ENCODE data around the gene PRSS12.
"Not testable (repeated sequence)": the region's sequence is repeated elsewhere in the genome, so short reads cannot be mapped to it uniquely, and the experiment has no call there.

- not testable (repeated sequence) for TF ChIP-seq NANOG (IDR thresholded peaks at IDR 0.05; ENCODE audit: borderline replicate concordance); CTCF (conservative IDR thresholded peaks at IDR 0.05; ENCODE audit: low read depth in 2 of 2); EZH2 (IDR thresholded peaks at IDR 0.05; ENCODE audit: low read depth, unreplicated experiment); POLR2AphosphoS5 (IDR thresholded peaks at IDR 0.05; ENCODE audit: low read depth); CREB1 (CRISPR knock-in tag; IDR thresholded peaks at IDR 0.05; ENCODE audit: low read depth); ZNF331 (CRISPR knock-in tag; IDR thresholded peaks at IDR 0.05; ENCODE audit: low read depth); JUNB (IDR thresholded peaks at IDR 0.05; ENCODE audit: unreplicated experiment); ZNF114 (CRISPR knock-in tag; IDR thresholded peaks at IDR 0.05); REST (IDR thresholded peaks at IDR 0.05; ENCODE audit: unreplicated experiment); EZH2phosphoT487 (IDR thresholded peaks at IDR 0.05; ENCODE audit: unreplicated experiment); ETS1 (IDR thresholded peaks at IDR 0.05)
- TF ChIP-seq, protein P1, sequence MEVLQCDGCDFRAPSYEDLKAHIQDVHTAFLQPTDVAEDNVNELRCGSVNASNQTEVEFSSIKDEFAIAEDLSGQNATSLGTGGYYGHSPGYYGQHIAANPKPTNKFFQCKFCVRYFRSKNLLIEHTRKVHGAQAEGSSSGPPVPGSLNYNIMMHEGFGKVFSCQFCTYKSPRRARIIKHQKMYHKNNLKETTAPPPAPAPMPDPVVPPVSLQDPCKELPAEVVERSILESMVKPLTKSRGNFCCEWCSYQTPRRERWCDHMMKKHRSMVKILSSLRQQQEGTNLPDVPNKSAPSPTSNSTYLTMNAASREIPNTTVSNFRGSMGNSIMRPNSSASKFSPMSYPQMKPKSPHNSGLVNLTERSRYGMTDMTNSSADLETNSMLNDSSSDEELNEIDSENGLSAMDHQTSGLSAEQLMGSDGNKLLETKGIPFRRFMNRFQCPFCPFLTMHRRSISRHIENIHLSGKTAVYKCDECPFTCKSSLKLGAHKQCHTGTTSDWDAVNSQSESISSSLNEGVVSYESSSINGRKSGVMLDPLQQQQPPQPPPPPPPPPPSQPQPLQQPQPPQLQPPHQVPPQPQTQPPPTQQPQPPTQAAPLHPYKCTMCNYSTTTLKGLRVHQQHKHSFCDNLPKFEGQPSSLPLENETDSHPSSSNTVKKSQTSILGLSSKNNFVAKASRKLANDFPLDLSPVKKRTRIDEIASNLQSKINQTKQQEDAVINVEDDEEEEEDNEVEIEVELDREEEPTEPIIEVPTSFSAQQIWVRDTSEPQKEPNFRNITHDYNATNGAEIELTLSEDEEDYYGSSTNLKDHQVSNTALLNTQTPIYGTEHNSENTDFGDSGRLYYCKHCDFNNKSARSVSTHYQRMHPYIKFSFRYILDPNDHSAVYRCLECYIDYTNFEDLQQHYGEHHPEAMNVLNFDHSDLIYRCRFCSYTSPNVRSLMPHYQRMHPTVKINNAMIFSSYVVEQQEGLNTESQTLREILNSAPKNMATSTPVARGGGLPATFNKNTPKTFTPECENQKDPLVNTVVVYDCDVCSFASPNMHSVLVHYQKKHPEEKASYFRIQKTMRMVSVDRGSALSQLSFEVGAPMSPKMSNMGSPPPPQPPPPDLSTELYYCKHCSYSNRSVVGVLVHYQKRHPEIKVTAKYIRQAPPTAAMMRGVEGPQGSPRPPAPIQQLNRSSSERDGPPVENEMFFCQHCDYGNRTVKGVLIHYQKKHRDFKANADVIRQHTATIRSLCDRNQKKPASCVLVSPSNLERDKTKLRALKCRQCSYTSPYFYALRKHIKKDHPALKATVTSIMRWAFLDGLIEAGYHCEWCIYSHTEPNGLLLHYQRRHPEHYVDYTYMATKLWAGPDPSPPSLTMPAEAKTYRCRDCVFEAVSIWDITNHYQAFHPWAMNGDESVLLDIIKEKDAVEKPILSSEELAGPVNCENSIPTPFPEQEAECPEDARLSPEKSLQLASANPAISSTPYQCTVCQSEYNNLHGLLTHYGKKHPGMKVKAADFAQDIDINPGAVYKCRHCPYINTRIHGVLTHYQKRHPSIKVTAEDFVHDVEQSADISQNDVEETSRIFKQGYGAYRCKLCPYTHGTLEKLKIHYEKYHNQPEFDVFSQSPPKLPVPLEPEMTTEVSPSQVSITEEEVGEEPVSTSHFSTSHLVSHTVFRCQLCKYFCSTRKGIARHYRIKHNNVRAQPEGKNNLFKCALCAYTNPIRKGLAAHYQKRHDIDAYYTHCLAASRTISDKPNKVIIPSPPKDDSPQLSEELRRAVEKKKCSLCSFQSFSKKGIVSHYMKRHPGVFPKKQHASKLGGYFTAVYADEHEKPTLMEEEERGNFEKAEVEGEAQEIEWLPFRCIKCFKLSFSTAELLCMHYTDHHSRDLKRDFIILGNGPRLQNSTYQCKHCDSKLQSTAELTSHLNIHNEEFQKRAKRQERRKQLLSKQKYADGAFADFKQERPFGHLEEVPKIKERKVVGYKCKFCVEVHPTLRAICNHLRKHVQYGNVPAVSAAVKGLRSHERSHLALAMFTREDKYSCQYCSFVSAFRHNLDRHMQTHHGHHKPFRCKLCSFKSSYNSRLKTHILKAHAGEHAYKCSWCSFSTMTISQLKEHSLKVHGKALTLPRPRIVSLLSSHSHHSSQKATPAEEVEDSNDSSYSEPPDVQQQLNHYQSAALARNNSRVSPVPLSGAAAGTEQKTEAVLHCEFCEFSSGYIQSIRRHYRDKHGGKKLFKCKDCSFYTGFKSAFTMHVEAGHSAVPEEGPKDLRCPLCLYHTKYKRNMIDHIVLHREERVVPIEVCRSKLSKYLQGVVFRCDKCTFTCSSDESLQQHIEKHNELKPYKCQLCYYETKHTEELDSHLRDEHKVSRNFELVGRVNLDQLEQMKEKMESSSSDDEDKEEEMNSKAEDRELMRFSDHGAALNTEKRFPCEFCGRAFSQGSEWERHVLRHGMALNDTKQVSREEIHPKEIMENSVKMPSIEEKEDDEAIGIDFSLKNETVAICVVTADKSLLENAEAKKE (CRISPR knock-in tag; IDR thresholded peaks at IDR 0.05): not testable (repeated sequence)
Measured at GRCh38 chr4:118399883-118400282, 47.1 kb upstream of the PRSS12 start.

All from GM23338 (cell line).